ENCODE results near the gene KCNMB3.
"Not testable (repeated sequence)": the region's sequence is repeated elsewhere in the genome, so short reads cannot be mapped to it uniquely, and the experiment has no call there.

The KCNMB3 gene

DNA sequence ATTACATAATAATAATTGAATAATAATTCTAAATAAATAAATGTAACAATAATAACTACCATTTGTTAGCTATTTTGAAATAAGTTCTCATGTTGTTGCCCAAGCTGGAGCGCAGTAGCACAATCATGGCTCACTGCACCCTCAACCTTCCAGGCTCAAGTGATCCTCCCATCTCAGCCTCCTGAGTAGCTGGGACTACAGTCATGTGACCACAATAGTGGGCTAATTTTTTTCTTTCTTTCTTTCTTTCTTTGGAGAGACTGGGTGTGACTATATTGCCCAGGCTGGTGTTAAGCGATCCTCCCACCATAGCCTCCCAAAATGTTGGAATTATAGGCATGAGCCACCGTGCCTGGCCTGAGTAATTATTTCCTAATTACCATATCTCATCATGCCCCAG lies 30.9 kb upstream of the KCNMB3 start:
- no peak for TF ChIP-seq EZH2 (IDR thresholded peaks at IDR 0.05)
- no peak for TF ChIP-seq FOXP2 (optimal IDR thresholded peaks at IDR 0.05; ENCODE audit: control extremely low read depth, extremely low read length, insufficient read depth)
- no peak for TF ChIP-seq POLR2AphosphoS5 (IDR thresholded peaks at IDR 0.05; ENCODE audit: borderline replicate concordance, low read depth, low read length)
- DNase-seq (ENCODE audit: low read depth, low spot score), result no peak
- Histone ChIP-seq H3K36me3 (ENCODE audit: insufficient read depth, low read length) (no peaks in the 10 kb centered on the region), H3K9ac (ENCODE audit: insufficient read length) (no peak overlapping the region), H3K27ac (no peak overlapping the region), H3K4me3 (no peak overlapping the region), H3K9me3 (ENCODE audit: low read depth, low read length) (no peaks in the 10 kb centered on the region)

DNA sequence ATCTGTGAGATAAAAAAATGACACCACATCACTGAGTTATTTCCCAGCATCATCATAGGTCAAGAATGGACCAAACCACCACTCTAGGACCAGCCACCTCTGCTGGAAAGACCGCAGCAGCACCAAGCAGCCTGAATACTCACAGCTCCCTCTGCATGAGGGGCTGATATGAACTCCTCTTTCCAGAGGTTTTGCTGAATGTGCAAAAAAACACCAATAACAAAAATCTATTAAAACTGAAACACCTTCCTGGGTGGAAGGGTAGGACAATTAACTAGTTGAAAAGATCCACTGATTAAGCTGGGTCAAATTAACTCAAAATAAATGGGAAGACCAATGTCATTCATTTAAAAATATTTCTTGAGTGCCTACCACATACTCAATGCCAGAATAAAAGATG lies 28.9 kb upstream of the KCNMB3 start:
- no peak for DNase-seq (ENCODE audit: low read depth, low spot score)
- no peak overlapping the region for H3K4me3 ChIP-seq
- H3K9ac ChIP-seq (ENCODE audit: insufficient read length), result no peak overlapping the region
- H3K9me3 ChIP-seq (ENCODE audit: low read depth, low read length), result no peaks in the 10 kb centered on the region
- H3K36me3 ChIP-seq (ENCODE audit: insufficient read depth, low read length), result no peaks in the 10 kb centered on the region
- no peak for TF ChIP-seq EZH2 (IDR thresholded peaks at IDR 0.05)
- no peak for TF ChIP-seq POLR2AphosphoS5 (IDR thresholded peaks at IDR 0.05; ENCODE audit: borderline replicate concordance, low read depth, low read length)
- TF ChIP-seq FOXP2 (optimal IDR thresholded peaks at IDR 0.05; ENCODE audit: control extremely low read depth, extremely low read length, insufficient read depth), result no peak
- no peak overlapping the region for H3K27ac ChIP-seq

DNA sequence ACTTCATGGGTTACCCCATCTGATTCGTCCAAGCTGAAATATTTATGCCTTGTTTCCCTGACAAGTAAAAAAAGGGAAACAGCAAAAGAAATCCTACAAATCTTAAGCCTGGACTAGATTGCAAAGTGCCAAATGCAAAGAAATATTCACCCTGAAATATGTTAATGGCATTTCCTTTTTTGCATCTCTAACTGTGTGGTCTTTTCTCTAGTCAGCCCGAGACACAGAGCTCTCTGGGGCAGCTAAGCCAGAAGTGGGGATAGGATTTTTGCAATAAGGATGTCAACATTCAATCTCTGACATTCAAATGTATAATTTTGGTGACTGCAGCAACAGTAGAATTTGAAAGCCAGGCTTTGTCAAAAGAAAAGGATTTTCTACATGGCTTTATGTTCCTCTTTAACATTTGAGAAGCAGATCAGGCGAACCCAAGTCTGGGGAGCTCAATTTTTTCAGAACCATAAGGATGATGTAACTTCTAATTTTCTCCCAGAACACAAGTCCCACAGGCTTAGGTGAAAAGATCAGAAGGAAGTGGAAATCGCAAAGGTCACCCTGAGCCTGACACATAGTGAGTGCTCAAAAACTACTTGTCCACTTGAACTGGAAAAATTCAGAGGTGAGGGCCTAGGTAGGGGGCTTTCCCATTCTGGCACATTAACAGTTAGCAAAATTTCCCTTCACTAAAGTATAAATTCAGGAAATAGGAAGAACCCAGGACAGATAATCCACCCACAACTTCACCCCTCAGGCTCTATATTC lies 28.2 kb upstream of the KCNMB3 start:
- Histone ChIP-seq H3K9me3 (ENCODE audit: low read depth, low read length) (no peaks in the 10 kb centered on the region), H3K36me3 (ENCODE audit: insufficient read depth, low read length) (no peaks in the 10 kb centered on the region), H3K27ac (no peak overlapping the region), H3K9ac (ENCODE audit: insufficient read length) (no peak overlapping the region), H3K4me3 (no peak overlapping the region)
- TF ChIP-seq POLR2AphosphoS5 (IDR thresholded peaks at IDR 0.05; ENCODE audit: borderline replicate concordance, low read depth, low read length), result no peak
- no peak for TF ChIP-seq FOXP2 (optimal IDR thresholded peaks at IDR 0.05; ENCODE audit: control extremely low read depth, extremely low read length, insufficient read depth)
- TF ChIP-seq EZH2 (IDR thresholded peaks at IDR 0.05), result no peak
- DNase-seq (ENCODE audit: low read depth, low spot score), result no peak

DNA sequence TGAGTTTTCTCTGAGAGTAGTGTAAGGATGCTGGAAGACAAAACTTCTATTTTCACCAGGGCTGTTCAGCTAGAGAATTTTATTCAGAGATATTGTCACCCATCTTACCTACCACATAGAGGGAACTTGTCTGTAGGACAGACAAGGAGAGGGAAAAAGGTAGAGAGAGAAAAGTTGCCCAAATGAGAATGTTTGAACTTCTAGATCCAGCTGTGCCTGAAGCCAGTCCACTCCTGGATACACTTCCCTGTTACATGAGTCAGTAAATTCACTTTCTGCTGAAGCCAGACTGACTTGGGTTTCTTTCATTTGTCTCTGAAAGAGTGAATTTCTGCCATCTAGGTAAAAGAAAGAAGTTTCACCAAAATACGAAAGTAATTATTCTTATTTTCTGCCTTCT lies 27.2 kb upstream of the KCNMB3 start:
- Histone ChIP-seq H3K9ac (ENCODE audit: insufficient read length) (no peak overlapping the region), H3K36me3 (ENCODE audit: insufficient read depth, low read length) (no peaks in the 10 kb centered on the region), H3K9me3 (ENCODE audit: low read depth, low read length) (no peaks in the 10 kb centered on the region), H3K4me3 (no peak overlapping the region), H3K27ac (no peak overlapping the region)
- no peak for DNase-seq (ENCODE audit: low read depth, low spot score)
- no peak for TF ChIP-seq POLR2AphosphoS5 (IDR thresholded peaks at IDR 0.05; ENCODE audit: borderline replicate concordance, low read depth, low read length)
- TF ChIP-seq FOXP2 (optimal IDR thresholded peaks at IDR 0.05; ENCODE audit: control extremely low read depth, extremely low read length, insufficient read depth), result no peak
- no peak for TF ChIP-seq EZH2 (IDR thresholded peaks at IDR 0.05)

DNA sequence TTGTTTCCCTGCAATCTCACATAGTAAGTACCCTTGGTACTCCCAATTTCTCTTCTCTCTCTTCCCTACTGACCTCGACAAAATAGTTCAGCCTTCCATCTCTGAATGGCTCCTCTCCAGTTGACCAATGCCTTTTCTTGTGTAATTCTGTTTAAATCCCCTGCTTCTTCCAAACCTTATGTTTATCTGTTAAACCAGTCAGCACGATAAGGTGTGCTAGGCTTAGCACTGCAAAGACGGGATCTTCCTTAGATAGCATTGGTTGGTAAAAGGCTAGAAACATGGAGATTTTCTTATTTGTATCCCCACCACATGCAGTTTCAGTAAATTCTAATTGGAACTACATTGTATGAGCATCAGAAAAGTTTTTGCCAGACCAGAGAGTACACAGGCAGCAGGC lies 25.8 kb upstream of the KCNMB3 start:
- Histone ChIP-seq H3K9me3 (ENCODE audit: low read depth, low read length) (no peaks in the 10 kb centered on the region), H3K4me3 (no peak overlapping the region), H3K27ac (no peak overlapping the region), H3K36me3 (ENCODE audit: insufficient read depth, low read length) (no peaks in the 10 kb centered on the region), H3K9ac (ENCODE audit: insufficient read length) (no peak overlapping the region)
- no peak for DNase-seq (ENCODE audit: low read depth, low spot score)
- TF ChIP-seq EZH2 (IDR thresholded peaks at IDR 0.05) (no peak), FOXP2 (optimal IDR thresholded peaks at IDR 0.05; ENCODE audit: control extremely low read depth, extremely low read length, insufficient read depth) (no peak), POLR2AphosphoS5 (IDR thresholded peaks at IDR 0.05; ENCODE audit: borderline replicate concordance, low read depth, low read length) (no peak)

DNA sequence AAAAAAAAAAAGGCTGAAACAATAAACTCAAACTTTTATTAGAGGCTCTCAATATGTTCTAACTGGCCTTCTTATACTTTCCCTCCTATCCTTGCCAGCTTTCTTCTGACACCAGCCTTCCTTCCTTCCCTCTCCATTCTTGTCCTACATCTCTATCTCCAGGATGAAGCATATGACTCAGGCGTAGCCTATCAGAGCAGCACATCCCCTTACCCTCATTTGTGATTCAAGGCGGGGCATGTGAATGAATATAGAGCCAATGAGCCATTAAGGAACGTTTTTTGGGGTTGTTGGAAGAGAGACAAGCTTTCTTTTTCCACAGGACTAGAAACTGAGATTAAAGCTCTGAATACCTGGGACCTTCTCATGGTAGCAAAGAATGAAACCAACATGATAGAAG lies 25.1 kb upstream of the KCNMB3 start:
- Histone ChIP-seq H3K27ac (no peak overlapping the region), H3K9me3 (ENCODE audit: low read depth, low read length) (no peaks in the 10 kb centered on the region), H3K36me3 (ENCODE audit: insufficient read depth, low read length) (no peaks in the 10 kb centered on the region), H3K9ac (ENCODE audit: insufficient read length) (no peak overlapping the region), H3K4me3 (no peak overlapping the region)
- TF ChIP-seq EZH2 (IDR thresholded peaks at IDR 0.05) (no peak), FOXP2 (optimal IDR thresholded peaks at IDR 0.05; ENCODE audit: control extremely low read depth, extremely low read length, insufficient read depth) (no peak), POLR2AphosphoS5 (IDR thresholded peaks at IDR 0.05; ENCODE audit: borderline replicate concordance, low read depth, low read length) (no peak)
- no peak for DNase-seq (ENCODE audit: low read depth, low spot score)

DNA sequence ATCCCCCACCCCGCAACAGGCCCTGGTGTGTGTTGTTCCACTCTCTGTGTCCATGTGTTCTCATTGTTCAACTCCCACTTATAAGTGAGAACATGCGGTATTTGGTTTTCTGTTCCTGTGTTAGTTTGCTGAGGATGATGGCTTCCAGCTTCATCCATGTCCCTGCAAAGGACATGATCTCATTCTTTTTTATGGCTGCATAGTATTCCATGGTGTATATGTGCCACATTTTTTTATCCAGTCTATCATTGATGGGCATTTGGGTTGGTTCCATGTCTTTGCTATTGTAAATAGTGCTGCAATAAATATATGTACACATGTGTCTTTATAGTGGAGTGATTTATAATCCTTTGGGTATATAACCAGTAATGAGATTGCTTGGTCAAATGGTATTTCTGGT lies 23.5 kb upstream of the KCNMB3 start:
- not testable (repeated sequence) for H3K9me3 ChIP-seq (ENCODE audit: low read depth, low read length); DNase-seq (ENCODE audit: low read depth, low spot score); H3K4me3 ChIP-seq; H3K9ac ChIP-seq (ENCODE audit: insufficient read length); H3K36me3 ChIP-seq (ENCODE audit: insufficient read depth, low read length); H3K27ac ChIP-seq

DNA sequence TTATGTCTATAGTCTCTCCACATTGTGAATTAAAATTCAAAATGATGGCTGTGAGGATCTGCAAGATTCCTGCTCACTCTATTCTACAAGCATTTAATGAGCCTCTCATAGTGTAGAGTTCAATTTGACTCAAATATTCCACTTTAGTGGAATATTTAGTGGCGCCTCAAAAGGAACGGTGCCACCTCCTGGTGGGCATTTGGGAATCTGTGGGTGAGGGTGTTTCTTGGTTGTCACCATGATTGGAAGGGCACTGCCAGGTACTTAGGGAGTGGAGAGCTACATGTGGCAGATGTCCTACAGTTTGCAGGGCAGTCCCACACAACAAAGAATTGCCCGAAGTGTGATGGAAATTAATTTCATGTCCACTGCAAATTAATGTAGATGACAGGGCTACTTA lies 21.5 kb upstream of the KCNMB3 start:
- no peak for DNase-seq (ENCODE audit: low read depth, low spot score)
- TF ChIP-seq EZH2 (IDR thresholded peaks at IDR 0.05) (no peak), FOXP2 (optimal IDR thresholded peaks at IDR 0.05; ENCODE audit: control extremely low read depth, extremely low read length, insufficient read depth) (no peak), POLR2AphosphoS5 (IDR thresholded peaks at IDR 0.05; ENCODE audit: borderline replicate concordance, low read depth, low read length) (no peak)
- no peak overlapping the region for H3K4me3 ChIP-seq
- no peak overlapping the region for H3K27ac ChIP-seq
- H3K9me3 ChIP-seq (ENCODE audit: low read depth, low read length), result no peaks in the 10 kb centered on the region
- H3K36me3 ChIP-seq (ENCODE audit: insufficient read depth, low read length), result no peaks in the 10 kb centered on the region
- no peak overlapping the region for H3K9ac ChIP-seq (ENCODE audit: insufficient read length)

DNA sequence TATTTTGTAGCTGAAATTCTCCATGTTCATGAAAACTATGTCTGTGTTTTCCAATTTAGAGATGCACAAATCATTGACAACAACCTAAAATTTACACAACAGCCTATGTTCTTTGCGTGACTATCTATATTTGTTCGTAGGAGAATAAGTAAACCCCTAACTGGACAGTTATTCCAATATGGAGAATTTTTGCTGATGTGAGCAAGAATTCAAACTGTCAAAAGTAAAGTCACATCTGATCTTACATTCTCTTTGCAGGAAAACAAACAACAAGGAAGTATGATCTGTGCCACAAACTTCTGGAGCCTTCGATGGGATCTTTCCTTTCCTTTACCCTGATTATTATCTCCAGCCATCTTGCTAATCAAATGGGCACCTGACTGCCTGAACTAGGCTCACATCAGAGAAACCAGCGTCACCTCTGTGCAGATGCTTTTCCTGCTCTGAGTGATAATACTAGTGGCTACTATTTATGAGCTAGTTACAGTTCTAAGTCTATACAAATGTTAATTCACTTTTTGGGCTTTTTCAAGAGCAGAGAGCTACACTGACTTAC lies 18.3 kb upstream of the KCNMB3 start:
- Histone ChIP-seq H3K9ac (ENCODE audit: insufficient read length) (no peak overlapping the region), H3K4me3 (no peak overlapping the region), H3K9me3 (ENCODE audit: low read depth, low read length) (no peaks in the 10 kb centered on the region), H3K27ac (no peak overlapping the region), H3K36me3 (ENCODE audit: insufficient read depth, low read length) (no peaks in the 10 kb centered on the region)
- TF ChIP-seq EZH2 (IDR thresholded peaks at IDR 0.05), result no peak
- no peak for TF ChIP-seq FOXP2 (optimal IDR thresholded peaks at IDR 0.05; ENCODE audit: control extremely low read depth, extremely low read length, insufficient read depth)
- TF ChIP-seq POLR2AphosphoS5 (IDR thresholded peaks at IDR 0.05; ENCODE audit: borderline replicate concordance, low read depth, low read length), result no peak
- no peak for DNase-seq (ENCODE audit: low read depth, low spot score)

All from SK-N-MC (cell line).